Upper lobe of left lung (tissue), 4 donors: ENCODE results near the gene CCDC61.

Source experiments
- CTCF ChIP-seq, 6 experiments: fragments of 450-650 bp in 4 of 6; fragments of 200-600 bp in 2 of 6; sonication (generic) in 2 of 6; IDR thresholded peaks; one replicate each; pipeline ENCODE4 v1.5.1; 2016 to 2019; ENCODE audit warnings: antibody characterized with exemption in 6 of 6
- EP300 ChIP-seq, 4 donors: sonication (generic); formaldehyde crosslinking; IDR thresholded peaks; one replicate each; pipeline ENCODE4 v1.5.1; 2017; ENCODE audit warnings: antibody characterized with exemption in 4 of 4, control low read depth in 2 of 4
- POLR2A ChIP-seq, 4 donors: fragments of 450-650 bp; IDR thresholded peaks; one replicate each; pipeline ENCODE4 v1.5.1; 2016 to 2017; ENCODE audit warnings: antibody characterized with exemption in 4 of 4, mild to moderate bottlenecking in 2 of 4
- POLR2AphosphoS5 ChIP-seq, 2 donors: sonication (generic); formaldehyde crosslinking; IDR thresholded peaks; one replicate each; pipeline ENCODE4 v1.5.1; 2017; ENCODE audit warnings: antibody characterized with exemption in 2 of 2

- TF ChIP-seq CTCF (IDR thresholded peaks at IDR 0.05), result no peak
- TF ChIP-seq POLR2A (IDR thresholded peaks at IDR 0.05), result no peak
- no peak for TF ChIP-seq EP300 (IDR thresholded peaks at IDR 0.05)
- no peak for TF ChIP-seq POLR2AphosphoS5 (IDR thresholded peaks at IDR 0.05)
These were observed 47.3 kb upstream of the CCDC61 start for GRCh38 chr19:45947926-45948325.
